ENCODE data around the gene NRCAM. TPM values are rescaled to one million over a fixed set of nuclear protein-coding genes. Genes with fewer than 3 reads are reported as not detected.
"Not testable (repeated sequence)": the region's sequence is repeated elsewhere in the genome, so short reads cannot be mapped to it uniquely, and the experiment has no call there.

NRCAM gene
- total RNA-seq, 1 donor from 2014 or later = 9.3 TPM

GRCh38 chr7:108263425-108263824 is 192.8 kb downstream of the NRCAM start:
- no peaks in the 10 kb centered on the region for H3K9me3 Mint-ChIP-seq (ENCODE audit: unreplicated experiment)
- H3K4me1 Mint-ChIP-seq (ENCODE audit: low read depth, unreplicated experiment) = peaks cover 11% of the 10 kb centered on the region
- Histone ChIP-seq H3K36me3 (ENCODE audit: insufficient read depth, low read length) (no peaks in the 10 kb centered on the region), H3K4me1 (ENCODE audit: insufficient read depth, low read length) (peaks cover 14% of the 10 kb centered on the region), H3K79me2 (ENCODE audit: insufficient read depth, low read length) (no peaks in the 10 kb centered on the region), H3K9me3 (ENCODE audit: insufficient read depth, low read depth, low read length) (no peaks in the 10 kb centered on the region), H2AFZ (ENCODE audit: low read depth, low read length) (no peak overlapping the region), H3K4me3 (ENCODE audit: insufficient read depth, low read depth, low read length) (no peak overlapping the region), H3K27ac (ENCODE audit: low read depth, low read length) (no peak overlapping the region), H3K27me3 (ENCODE audit: insufficient read depth, low read length) (no peaks in the 10 kb centered on the region), H3K4me2 (ENCODE audit: low read length) (no peak overlapping the region), H3K9ac (ENCODE audit: low read length) (no peak overlapping the region), H4K20me1 (ENCODE audit: insufficient read depth, low read length) (no peaks in the 10 kb centered on the region)
- DNase-seq (ENCODE audit: low read depth) (no peak), FAIRE-seq (no peak)
- TF ChIP-seq, protein P1, sequence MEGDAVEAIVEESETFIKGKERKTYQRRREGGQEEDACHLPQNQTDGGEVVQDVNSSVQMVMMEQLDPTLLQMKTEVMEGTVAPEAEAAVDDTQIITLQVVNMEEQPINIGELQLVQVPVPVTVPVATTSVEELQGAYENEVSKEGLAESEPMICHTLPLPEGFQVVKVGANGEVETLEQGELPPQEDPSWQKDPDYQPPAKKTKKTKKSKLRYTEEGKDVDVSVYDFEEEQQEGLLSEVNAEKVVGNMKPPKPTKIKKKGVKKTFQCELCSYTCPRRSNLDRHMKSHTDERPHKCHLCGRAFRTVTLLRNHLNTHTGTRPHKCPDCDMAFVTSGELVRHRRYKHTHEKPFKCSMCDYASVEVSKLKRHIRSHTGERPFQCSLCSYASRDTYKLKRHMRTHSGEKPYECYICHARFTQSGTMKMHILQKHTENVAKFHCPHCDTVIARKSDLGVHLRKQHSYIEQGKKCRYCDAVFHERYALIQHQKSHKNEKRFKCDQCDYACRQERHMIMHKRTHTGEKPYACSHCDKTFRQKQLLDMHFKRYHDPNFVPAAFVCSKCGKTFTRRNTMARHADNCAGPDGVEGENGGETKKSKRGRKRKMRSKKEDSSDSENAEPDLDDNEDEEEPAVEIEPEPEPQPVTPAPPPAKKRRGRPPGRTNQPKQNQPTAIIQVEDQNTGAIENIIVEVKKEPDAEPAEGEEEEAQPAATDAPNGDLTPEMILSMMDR (IDR thresholded peaks at IDR 0.05; ENCODE audit: insufficient read depth, low read depth, low read length) = no peak
- no peak for TF ChIP-seq EZH2 (IDR thresholded peaks at IDR 0.05; ENCODE audit: insufficient read depth, low read length)
- no peaks in the 10 kb centered on the region for H3K36me3 Mint-ChIP-seq (ENCODE audit: low read depth, unreplicated experiment)
- H3K27ac Mint-ChIP-seq (ENCODE audit: unreplicated experiment) = no peak overlapping the region
- H3K27me3 Mint-ChIP-seq (ENCODE audit: low read depth, unreplicated experiment) = peaks cover 2% of the 10 kb centered on the region
- H3K4me3 Mint-ChIP-seq (ENCODE audit: unreplicated experiment) = no peak overlapping the region

DNA sequence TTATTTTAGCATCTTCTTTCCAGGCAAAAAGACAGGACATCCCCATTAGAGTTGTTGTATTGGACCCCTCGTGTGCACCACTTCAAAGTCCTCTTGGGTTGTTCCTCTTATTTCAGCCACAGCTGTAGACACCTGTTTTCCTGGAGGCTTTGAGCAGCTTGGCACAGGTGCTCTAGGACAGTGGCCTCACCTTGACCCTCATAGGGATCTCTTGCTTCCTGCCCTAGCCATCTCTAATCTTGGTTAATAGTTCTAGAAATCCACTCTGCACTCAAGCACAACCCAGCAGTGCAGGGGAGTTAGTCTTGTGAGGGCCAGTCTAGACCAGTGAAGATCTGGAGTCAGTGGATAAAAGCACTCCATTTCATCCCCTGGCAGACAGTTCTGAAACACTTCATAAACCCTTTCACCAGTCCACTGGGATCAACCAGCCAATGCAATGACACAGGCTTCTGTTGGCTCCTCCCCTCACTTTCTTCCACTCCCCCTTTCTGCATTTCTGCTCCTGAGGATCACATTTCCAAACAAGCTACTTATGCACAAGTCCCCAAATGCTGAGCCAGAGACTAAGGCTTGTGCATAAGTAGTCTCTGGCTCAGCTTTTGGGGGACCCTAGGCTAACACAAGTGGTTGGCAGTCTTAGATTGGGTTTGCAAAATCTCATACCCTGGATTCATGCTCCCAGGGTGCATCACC is 194.5 kb downstream of the NRCAM start:
- no peak overlapping the region for H2AFZ ChIP-seq (ENCODE audit: low read depth, low read length)
- H4K20me1 ChIP-seq (ENCODE audit: insufficient read depth, low read length) = no peaks in the 10 kb centered on the region
- H3K4me3 ChIP-seq (ENCODE audit: insufficient read depth, low read depth, low read length) = no peak overlapping the region
- H3K4me1 ChIP-seq (ENCODE audit: insufficient read depth, low read length) = peaks cover 7% of the 10 kb centered on the region
- no peaks in the 10 kb centered on the region for H3K79me2 ChIP-seq (ENCODE audit: insufficient read depth, low read length)
- H3K9me3 ChIP-seq (ENCODE audit: insufficient read depth, low read depth, low read length) = no peaks in the 10 kb centered on the region
- no peak for TF ChIP-seq EZH2 (IDR thresholded peaks at IDR 0.05; ENCODE audit: insufficient read depth, low read length)
- TF ChIP-seq, protein P1 (IDR thresholded peaks at IDR 0.05; ENCODE audit: insufficient read depth, low read depth, low read length) = no peak
- no peaks in the 10 kb centered on the region for H3K36me3 ChIP-seq (ENCODE audit: insufficient read depth, low read length)
- H3K9ac ChIP-seq (ENCODE audit: low read length) = no peak overlapping the region
- no peaks in the 10 kb centered on the region for H3K27me3 ChIP-seq (ENCODE audit: insufficient read depth, low read length)
- no peak overlapping the region for H3K4me2 ChIP-seq (ENCODE audit: low read length)
- H3K27ac ChIP-seq (ENCODE audit: low read depth, low read length) = no peak overlapping the region
- H3K27ac Mint-ChIP-seq (ENCODE audit: unreplicated experiment) = no peak overlapping the region
- DNase-seq (ENCODE audit: low read depth) (no peak), FAIRE-seq (no peak)
- peaks cover 5% of the 10 kb centered on the region for H3K4me1 Mint-ChIP-seq (ENCODE audit: low read depth, unreplicated experiment)
- no peak overlapping the region for H3K4me3 Mint-ChIP-seq (ENCODE audit: unreplicated experiment)
- peaks cover 2% of the 10 kb centered on the region for H3K27me3 Mint-ChIP-seq (ENCODE audit: low read depth, unreplicated experiment)
- H3K9me3 Mint-ChIP-seq (ENCODE audit: unreplicated experiment) = no peaks in the 10 kb centered on the region
- H3K36me3 Mint-ChIP-seq (ENCODE audit: low read depth, unreplicated experiment) = no peaks in the 10 kb centered on the region

DNA sequence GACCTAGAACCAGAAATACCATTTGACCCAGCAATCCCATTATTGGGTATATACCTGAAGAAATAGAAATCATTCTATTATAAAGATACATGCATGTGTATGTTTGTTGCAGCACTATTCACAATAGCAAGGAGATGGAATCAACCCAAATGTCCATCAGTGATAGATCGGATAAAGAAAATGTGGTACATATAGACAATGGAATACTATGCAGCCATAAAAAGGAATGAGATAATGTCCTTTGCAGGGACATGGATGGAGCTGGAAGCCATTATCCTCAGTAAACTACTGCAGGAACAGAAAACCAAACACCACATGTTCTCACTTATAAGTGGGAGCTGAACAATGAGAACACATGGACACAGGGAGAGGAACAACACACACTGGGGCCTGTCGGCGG is 196.8 kb downstream of the NRCAM start:
- not testable (repeated sequence) for H3K27me3 Mint-ChIP-seq (ENCODE audit: low read depth, unreplicated experiment); H2AFZ ChIP-seq (ENCODE audit: low read depth, low read length); H3K27ac ChIP-seq (ENCODE audit: low read depth, low read length); H3K9me3 Mint-ChIP-seq (ENCODE audit: unreplicated experiment); H3K79me2 ChIP-seq (ENCODE audit: insufficient read depth, low read length); FAIRE-seq; H3K36me3 ChIP-seq (ENCODE audit: insufficient read depth, low read length); H3K27me3 ChIP-seq (ENCODE audit: insufficient read depth, low read length); H3K4me2 ChIP-seq (ENCODE audit: low read length); H3K4me1 ChIP-seq (ENCODE audit: insufficient read depth, low read length); H3K9me3 ChIP-seq (ENCODE audit: insufficient read depth, low read depth, low read length); H3K27ac Mint-ChIP-seq (ENCODE audit: unreplicated experiment); DNase-seq (ENCODE audit: low read depth); H3K4me1 Mint-ChIP-seq (ENCODE audit: low read depth, unreplicated experiment); H4K20me1 ChIP-seq (ENCODE audit: insufficient read depth, low read length); H3K4me3 Mint-ChIP-seq (ENCODE audit: unreplicated experiment); H3K4me3 ChIP-seq (ENCODE audit: insufficient read depth, low read depth, low read length); H3K36me3 Mint-ChIP-seq (ENCODE audit: low read depth, unreplicated experiment); H3K9ac ChIP-seq (ENCODE audit: low read length)
